Esophagus muscularis mucosa (tissue), 3 donors: ENCODE results near the gene PROCA1.

Experiments used
- CTCF ChIP-seq, 3 experiments: fragments of 200-600 bp in 2 of 3; fragments of 450-650 bp in 1 of 3; sonication (generic) in 2 of 3; IDR thresholded peaks; one replicate each; pipeline ENCODE4 v1.5.1; 2017 to 2019; ENCODE audit warnings: antibody characterized with exemption in 3 of 3, mild to moderate bottlenecking in 2 of 3, moderate library complexity in 1 of 3
- POLR2A ChIP-seq: fragments of 450-650 bp; IDR thresholded peaks from one replicate; pipeline ENCODE4 v1.6.1; 2017; ENCODE audit warnings: antibody characterized with exemption, moderate library complexity, mild to moderate bottlenecking, low read depth
- POLR2AphosphoS5 ChIP-seq, 2 donors: sonication (generic); formaldehyde crosslinking; IDR thresholded peaks; one replicate each; pipeline ENCODE4 v1.6.1; 2017; ENCODE audit warnings: antibody characterized with exemption in 2 of 2

GRCh38 chr17:28685366-28685765, 26.3 kb downstream of the PROCA1 start:
- TF ChIP-seq CTCF (IDR thresholded peaks at IDR 0.05) (no peak), POLR2AphosphoS5 (IDR thresholded peaks at IDR 0.05) (no peak), POLR2A (no peak)
